HCT116 (cell line): Measurements from ENCODE around the gene DGCR6.
"Not testable (repeated sequence)": the region's sequence is repeated elsewhere in the genome, so short reads cannot be mapped to it uniquely, and the experiment has no call there.

Source experiments
- RAD21 ChIP-seq: IDR thresholded peaks from 2 replicates; pipeline ENCODE4 v1.6.1; 2012; ENCODE audit warnings: low read depth, mild to moderate bottlenecking
- TF ChIP-seq, protein P1 (sequence below), 3 experiments: fragments of 200-600 bp in 1 of 3; sonication (generic) in 1 of 3; IDR thresholded peaks in 2 of 3; conservative IDR thresholded peaks in 1 of 3; 2 replicates each; pipeline ENCODE4 v1.5.1; 2012 to 2017; ENCODE audit warnings: low read depth in 2 of 3, low read length in 2 of 3, antibody characterized with exemption in 1 of 3, borderline replicate concordance in 1 of 3, control low read depth in 1 of 3, mild to moderate bottlenecking in 1 of 3, mixed read lengths in 1 of 3, mixed run types in 1 of 3, moderate library complexity in 1 of 3; ENCODE audit not compliant: insufficient read depth in 1 of 3

DNA sequence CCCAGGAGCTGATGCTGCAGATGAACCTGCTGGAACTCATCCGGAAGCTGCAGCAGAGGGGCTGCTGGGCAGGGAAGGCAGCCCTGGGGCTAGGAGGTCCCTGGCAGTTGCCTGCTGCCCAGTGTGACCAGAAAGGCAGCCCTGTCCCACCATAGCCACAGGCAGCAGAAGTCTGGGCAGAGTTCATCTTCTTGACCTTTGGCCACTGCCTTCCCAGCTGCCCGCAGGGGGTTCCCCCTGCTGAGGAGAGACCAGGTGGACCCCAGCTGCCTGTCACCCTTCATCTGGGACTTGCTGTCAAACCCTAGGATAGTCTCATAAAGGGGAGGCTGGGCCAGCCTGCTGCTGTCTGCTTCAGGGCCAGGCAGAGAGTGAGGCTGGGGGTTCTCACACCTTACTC, 5.4 kb downstream of the DGCR6 start:
- TF ChIP-seq, protein P1, sequence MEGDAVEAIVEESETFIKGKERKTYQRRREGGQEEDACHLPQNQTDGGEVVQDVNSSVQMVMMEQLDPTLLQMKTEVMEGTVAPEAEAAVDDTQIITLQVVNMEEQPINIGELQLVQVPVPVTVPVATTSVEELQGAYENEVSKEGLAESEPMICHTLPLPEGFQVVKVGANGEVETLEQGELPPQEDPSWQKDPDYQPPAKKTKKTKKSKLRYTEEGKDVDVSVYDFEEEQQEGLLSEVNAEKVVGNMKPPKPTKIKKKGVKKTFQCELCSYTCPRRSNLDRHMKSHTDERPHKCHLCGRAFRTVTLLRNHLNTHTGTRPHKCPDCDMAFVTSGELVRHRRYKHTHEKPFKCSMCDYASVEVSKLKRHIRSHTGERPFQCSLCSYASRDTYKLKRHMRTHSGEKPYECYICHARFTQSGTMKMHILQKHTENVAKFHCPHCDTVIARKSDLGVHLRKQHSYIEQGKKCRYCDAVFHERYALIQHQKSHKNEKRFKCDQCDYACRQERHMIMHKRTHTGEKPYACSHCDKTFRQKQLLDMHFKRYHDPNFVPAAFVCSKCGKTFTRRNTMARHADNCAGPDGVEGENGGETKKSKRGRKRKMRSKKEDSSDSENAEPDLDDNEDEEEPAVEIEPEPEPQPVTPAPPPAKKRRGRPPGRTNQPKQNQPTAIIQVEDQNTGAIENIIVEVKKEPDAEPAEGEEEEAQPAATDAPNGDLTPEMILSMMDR (IDR thresholded peaks at IDR 0.05 in 2 of 3, conservative IDR thresholded peaks at IDR 0.05 in 1 of 3; ENCODE audit: borderline replicate concordance in 1 of 3, insufficient read depth in 1 of 3, low read depth in 2 of 3, low read length in 2 of 3) = not testable (repeated sequence)
- not testable (repeated sequence) for TF ChIP-seq RAD21
